ENCODE measurements around the gene PLSCR1.

PLSCR1 gene

DNA sequence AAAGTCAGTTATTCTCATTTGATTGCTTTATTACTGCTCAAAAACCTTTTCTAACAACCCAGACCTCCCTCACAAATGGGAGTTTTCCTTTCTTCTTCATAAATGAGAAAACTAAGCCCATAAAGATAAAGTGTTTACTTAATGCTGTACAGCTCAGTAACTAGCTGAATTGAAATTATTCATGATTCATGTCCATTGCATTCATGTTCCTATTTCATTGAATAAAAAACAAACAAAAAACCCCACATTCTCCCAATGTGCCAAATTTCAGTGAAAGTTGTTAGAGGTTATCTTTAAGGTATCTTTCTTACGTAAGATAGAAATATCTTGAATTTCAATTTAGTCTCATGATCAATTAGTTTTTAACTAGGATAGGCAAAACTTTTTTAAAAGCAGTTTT is 77.8 kb downstream of the PLSCR1 start:
- TF ChIP-seq, protein P1, sequence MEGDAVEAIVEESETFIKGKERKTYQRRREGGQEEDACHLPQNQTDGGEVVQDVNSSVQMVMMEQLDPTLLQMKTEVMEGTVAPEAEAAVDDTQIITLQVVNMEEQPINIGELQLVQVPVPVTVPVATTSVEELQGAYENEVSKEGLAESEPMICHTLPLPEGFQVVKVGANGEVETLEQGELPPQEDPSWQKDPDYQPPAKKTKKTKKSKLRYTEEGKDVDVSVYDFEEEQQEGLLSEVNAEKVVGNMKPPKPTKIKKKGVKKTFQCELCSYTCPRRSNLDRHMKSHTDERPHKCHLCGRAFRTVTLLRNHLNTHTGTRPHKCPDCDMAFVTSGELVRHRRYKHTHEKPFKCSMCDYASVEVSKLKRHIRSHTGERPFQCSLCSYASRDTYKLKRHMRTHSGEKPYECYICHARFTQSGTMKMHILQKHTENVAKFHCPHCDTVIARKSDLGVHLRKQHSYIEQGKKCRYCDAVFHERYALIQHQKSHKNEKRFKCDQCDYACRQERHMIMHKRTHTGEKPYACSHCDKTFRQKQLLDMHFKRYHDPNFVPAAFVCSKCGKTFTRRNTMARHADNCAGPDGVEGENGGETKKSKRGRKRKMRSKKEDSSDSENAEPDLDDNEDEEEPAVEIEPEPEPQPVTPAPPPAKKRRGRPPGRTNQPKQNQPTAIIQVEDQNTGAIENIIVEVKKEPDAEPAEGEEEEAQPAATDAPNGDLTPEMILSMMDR (IDR thresholded peaks at IDR 0.05; ENCODE audit: low read depth, low read length) = no peak
- no peak for DNase-seq (ENCODE audit: extremely low read depth, low read depth)

DNA sequence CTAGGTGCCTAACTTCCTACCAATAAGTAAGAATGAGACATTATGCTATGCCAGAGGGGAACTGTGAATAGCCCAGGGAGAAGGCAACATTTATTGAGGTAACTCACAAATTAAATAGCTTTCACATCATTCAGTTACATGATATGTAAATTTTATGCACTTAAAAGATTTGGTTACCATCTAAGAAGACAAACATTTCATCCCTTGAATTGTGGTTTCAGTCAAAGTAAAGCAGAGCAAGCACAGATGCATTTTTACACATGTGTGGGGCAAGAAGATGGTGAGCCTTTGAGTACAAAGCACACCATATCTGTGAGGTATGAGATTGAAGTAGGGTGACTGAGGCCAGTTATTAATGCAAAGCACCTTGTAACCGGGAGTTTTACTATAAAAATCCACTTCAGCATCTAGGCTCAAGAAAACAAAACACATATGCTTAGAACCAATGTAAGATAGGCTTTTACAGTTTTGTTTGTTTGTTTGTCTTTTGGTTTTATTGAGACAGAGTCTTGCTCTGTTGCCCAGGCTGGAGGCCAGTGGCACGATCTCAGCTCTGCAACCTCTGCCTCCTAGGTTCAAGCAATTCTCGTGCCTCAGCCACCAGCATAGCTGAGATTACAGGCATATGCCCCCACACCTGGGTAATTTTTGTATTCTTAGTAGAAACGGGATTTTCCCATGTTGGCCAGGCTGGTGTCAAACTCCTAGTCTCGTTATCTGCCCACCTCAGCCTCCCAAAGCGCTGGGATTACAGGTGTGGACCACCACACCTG is 78.5 kb downstream of the PLSCR1 start:
- no peak for DNase-seq (ENCODE audit: extremely low read depth, low read depth)
- TF ChIP-seq, protein P1 (IDR thresholded peaks at IDR 0.05; ENCODE audit: low read depth, low read length) = no peak

All from AG09319 (cell line).